CD4-positive, alpha-beta T cell treated with Interleukin-6 for 4 hours (primary cell): ENCODE measurements around the gene TOX4.
"Not testable (repeated sequence)": the region's sequence is repeated elsewhere in the genome, so short reads cannot be mapped to it uniquely, and the experiment has no call there.

Experiments
- DNase-seq: peaks from one replicate; pipeline ENCODE4 v3.0.0-alpha.2; 2020; ENCODE audit warnings: mixed read lengths

The TOX4 gene

DNA sequence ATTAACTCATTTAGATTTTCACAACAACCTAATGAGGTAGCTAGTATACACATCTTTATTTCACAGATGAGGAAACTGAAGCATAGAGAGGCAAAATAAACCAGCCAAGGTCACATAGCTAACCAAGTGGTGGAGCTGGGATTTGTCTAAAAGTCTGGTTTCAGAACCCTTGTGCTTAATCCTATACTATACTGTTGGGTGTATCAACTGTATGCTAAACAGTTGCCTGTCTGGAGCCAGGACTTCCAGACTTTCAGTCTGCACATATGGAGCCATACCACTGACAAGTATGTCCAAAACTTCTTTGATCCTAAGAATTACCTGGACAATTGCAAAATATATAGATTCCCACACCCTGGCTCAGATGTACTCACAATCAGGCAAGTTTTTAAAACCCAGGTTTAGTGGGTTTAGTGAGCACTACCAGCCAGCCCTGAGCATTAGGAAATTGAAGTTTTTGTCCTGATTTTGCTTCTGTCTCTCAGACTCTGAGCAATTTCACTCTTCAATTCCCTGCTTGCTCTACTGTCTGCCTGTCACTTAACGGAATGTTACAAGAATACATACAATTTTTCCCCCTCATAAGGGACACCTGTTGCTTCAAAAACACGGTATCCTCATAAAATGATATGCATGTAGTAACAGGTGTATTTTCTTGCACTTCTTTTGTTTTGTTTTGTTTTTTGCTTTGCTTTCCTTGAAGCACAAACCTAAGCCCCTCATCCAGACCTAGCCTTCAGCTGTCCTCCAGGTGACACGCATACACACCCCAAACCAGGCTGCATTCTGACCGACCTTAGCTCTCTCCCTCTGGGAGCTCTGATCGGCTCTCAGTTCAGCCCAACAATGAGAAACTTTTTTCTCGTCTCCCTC lies 58.8 kb downstream of the TOX4 start:
- no peak for DNase-seq

DNA sequence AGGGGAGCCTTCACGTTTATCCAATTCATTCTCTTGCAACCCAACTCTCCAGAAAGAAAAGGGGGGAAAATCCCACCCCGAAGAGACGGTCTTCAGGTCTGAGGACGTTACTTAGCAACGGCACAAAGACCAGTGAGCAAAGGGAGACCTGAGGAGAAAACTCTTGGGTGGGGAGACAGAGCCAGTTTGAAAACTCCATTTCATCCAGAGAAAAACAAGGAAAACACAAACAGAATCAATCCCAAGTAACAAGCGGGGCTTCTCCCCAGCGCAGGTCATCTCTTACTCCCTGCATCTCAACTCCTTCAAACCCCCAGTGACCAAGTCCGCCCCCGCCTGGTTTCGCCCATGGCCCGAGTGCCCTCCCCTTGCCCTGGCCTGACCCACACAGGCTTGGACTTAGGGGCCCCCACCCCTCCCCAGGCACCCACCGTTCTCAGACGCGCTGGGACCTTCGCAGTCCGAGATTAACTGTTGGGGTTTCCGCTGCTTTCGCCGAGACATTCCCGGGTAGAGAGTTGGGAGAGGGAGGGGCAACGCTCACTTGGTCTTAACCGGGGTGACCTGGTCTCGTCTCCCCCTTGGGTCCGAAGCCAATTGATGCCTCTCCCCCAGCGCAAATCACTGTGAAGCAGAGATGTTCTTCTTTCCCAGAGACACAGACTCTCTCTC lies 59.6 kb downstream of the TOX4 start:
- DNase-seq: no peak

DNA sequence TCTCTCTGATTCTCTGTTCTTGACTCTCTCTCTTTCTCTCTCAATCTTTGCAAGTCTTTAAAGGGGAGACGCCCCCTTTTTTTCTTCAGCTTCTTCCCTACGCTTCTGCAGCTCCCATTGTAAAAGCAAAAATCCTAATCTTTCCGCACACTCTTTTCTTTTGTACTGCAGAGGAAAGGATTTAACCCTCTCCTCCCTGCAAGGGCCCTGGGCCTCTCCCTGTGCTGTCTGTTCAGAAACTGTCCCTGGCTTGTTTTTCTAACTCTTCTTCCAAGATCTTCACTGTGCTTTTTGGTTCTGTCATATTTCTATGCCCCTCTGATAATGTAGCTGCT lies 60.1 kb downstream of the TOX4 start:
- DNase-seq: no peak

DNA sequence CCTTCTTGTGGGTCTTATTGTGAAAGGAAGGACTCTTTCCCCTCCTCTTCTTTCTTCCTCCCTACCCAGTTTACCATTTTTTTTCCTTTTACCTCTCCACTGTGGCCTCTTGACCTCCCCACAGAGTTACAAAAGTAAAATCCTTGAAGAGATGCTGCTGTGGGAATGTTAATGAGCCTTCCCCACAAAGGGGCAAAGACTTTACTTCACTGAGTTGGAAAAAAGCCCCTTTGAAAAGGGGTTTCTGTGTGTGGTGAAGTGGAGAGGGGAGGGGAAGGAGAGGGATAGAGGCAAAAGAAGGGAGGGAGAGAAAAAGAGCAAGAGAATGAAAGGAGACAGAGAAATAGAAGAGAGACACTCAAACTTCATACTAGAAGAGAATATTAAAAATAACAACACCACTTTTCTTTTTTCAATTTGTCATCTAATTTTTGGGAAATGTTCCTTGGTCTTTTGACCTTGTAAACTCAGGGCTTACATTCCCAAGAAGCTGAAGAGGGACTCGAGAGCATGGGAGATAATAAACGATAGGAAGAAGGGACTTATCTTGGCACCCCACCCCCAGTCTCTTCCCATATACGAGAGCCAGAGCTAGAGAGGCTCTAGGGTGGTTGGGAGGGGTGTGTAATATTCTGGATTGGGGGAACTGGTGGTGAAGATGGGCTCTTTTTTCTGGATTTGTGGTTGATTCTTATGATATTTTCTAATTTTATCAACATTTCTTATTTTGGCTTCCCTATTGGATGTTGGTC lies 62.4 kb downstream of the TOX4 start:
- no peak for DNase-seq

DNA sequence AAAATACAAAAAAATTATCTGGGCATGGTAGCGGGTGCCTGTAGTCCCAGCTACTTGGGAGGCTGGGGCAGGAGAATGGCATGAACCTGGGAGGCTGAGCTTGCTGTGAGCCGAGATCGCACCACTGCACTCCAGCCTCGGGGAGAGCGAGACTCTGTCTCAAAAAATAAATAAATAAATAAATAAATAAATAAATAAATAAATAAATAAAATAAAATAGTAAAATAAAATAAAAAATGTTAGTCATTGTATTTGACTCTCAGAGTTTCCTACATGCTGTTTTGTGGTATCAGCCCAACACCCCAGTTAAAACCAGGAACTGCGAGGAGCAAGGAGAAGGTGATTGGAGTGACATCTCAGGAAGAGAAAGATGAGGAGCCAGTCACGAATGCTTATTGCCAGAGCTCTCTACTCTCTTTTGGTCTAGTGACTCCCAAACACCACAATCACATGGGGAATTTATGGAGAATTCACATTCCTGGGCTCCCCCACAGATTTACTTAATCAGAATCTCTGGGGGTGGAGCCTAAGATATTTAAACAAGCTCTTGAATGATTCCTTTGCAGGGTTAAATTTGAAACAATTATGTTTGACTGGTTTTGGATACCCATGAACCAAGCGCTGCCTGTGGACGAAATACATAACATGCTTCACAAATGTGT lies 64.5 kb downstream of the TOX4 start:
- no peak for DNase-seq

DNA sequence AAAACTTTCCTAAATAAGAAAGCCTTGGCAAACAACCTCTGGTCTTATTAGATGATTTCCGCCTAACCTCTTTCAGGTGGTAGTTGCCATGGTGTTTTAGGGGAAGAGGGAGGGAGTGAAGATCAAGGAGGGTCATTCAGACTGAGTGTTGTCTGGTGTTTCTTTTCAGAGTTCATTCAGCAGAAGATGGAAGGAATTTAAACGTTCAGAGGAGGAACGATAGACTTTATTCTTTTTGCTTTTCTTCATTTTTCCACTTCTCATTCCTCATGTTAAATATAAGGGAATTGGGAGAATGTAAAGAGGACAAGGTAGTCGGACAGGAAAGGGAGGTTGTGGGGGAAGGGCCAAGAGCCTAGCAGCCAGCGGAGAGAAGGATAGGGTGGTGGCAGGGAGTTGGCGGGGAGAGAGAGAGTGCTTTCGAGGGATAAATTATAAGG lies 66.5 kb downstream of the TOX4 start:
- no peak for DNase-seq

DNA sequence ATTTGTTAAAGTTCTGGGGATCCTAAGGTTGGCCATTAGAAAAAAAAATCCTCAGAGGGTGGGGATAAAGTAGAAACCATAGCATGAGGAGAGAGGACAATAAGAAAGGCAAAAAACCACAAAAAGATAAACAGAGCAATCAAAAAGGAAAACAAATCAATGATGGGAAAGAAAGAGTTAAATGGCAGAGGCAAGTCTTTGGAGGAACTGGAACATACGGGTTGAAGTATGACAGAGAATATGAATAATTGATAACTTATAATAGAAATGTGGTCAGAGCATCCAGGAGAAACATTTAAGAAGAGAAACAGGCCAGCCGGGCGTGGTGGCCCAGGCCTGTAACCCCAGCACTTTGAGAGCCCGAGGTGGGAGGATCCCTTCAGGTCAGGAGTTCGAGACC lies 67.0 kb downstream of the TOX4 start:
- no peak for DNase-seq

DNA sequence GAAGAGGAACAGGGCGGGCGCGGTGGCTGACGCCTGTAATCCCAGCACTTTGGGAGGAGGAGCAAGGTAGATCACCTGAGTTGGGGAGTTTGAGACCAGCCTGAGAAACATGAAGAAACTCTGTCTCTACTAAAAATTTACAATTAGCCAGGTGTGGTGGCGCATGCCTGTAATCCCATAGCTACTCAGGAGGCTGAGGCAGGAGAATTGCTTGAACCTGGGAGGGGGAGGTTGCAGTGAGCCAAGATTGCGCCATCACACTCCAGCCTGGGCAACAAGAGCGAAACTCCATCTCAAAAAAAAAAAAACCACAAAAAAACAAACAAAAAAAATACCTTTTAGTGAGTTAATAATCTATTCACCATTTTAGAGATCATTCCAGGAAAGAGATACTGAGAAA lies 67.6 kb downstream of the TOX4 start:
- DNase-seq: not testable (repeated sequence)
